BE2C (cell line): ENCODE data around the gene DLX6.

ENCODE experiments used
- DNase-seq: peaks from one replicate; pipeline ENCODE4 v3.0.0-alpha.2; 2020
- H3K27me3 ChIP-seq: fragments of 250-450 bp; sonication (Bioruptor Pico); 2 replicates; pipeline ENCODE4 v1.5.1; 2020; ENCODE audit warnings: mild to moderate bottlenecking
- H3K36me3 ChIP-seq: fragments of 250-450 bp; sonication (Bioruptor Pico); 2 replicates; pipeline ENCODE4 v1.5.1; 2020; ENCODE audit warnings: mild to moderate bottlenecking
- H3K4me1 ChIP-seq: fragments of 250-450 bp; sonication (Bioruptor Pico); 2 replicates; pipeline ENCODE4 v1.5.1; 2020
- H3K4me3 ChIP-seq: 2 replicates; pipeline ENCODE4 v1.5.1; 2011; ENCODE audit warnings: low read depth, low read length
- H3K9me3 ChIP-seq: fragments of 250-450 bp; sonication (Bioruptor Pico); 2 replicates; pipeline ENCODE4 v1.5.1; 2020
- CTCF ChIP-seq: IDR thresholded peaks from 2 replicates; pipeline ENCODE4 v1.5.1; 2012; ENCODE audit warnings: mild to moderate bottlenecking, low read depth, low read length

Gene DLX6

GRCh38 chr7:96986901-96987300 is 18.5 kb upstream of the DLX6 start:
- no peaks in the 10 kb centered on the region for H3K27me3 ChIP-seq
- no peak for TF ChIP-seq CTCF

DNA sequence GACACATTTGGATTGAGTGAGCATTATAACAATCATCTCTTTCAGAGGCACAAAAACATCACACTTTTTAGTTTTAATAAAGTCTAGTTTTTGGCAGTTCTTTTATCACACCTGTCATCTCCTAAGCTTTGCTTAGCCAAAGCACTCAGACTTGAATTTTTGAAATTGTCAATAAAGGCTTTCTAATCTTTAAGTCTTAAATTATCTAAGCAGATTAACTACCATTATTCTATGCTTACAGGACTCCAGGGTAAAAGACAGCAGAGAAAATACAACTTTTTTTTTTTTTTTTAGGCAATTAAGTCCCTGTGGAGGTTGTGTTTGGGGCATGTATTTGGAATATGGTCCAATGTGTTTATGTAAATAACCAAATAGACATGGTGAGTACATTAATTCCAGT is 17.6 kb upstream of the DLX6 start:
- H3K4me1 ChIP-seq = no peaks in the 10 kb centered on the region
- TF ChIP-seq CTCF = no peak
- H3K27me3 ChIP-seq = no peaks in the 10 kb centered on the region
- no peaks in the 10 kb centered on the region for H3K36me3 ChIP-seq
- no peaks in the 10 kb centered on the region for H3K9me3 ChIP-seq
- no peak overlapping the region for H3K4me3 ChIP-seq
- DNase-seq = no peak

More at GRCh38 chr7:96986901-96987300, 18.5 kb upstream of the DLX6 start:
- DNase-seq = no peak
- H3K4me1 ChIP-seq = no peaks in the 10 kb centered on the region
- H3K36me3 ChIP-seq = no peaks in the 10 kb centered on the region
- no peaks in the 10 kb centered on the region for H3K9me3 ChIP-seq
- H3K4me3 ChIP-seq = no peak overlapping the region

DNA sequence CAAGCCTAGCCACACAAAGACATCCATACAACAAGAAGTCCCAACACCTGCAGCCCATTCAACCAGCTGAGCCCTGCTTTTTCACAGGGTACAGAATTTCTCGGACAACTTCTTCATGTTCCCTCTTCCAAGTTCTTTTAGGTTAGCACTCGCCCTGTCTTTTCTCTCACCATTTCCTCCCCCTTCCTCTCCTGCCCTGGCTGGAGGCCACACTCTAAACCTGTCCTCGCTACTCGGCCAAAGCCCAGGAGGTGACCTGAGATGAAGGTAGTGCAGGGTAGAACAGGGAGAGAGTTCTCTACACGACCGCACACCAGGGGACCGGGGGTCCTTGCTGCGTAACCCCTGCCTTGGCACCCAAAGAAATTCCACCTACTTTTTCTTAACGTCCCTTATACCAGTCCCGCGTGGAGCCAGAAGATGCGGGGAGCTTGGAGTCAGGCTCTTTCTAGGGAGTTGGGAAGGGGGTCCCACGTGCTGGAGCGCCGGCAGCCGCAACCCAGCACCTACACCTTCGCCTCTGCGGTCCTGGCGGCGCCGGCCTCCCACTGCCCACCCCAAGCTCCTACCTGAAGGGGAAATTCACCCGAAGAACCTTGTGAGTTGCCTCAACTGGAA is 16.0 kb upstream of the DLX6 start:
- Histone ChIP-seq H3K4me3 (no peak overlapping the region), H3K27me3 (no peaks in the 10 kb centered on the region), H3K4me1 (no peaks in the 10 kb centered on the region), H3K9me3 (no peaks in the 10 kb centered on the region), H3K36me3 (no peaks in the 10 kb centered on the region)
- TF ChIP-seq CTCF = no peak
- DNase-seq = no peak

- TF ChIP-seq CTCF = no peak
Observed at GRCh38 chr7:96989859-96990317, 15.5 kb upstream of the DLX6 start.

DNA sequence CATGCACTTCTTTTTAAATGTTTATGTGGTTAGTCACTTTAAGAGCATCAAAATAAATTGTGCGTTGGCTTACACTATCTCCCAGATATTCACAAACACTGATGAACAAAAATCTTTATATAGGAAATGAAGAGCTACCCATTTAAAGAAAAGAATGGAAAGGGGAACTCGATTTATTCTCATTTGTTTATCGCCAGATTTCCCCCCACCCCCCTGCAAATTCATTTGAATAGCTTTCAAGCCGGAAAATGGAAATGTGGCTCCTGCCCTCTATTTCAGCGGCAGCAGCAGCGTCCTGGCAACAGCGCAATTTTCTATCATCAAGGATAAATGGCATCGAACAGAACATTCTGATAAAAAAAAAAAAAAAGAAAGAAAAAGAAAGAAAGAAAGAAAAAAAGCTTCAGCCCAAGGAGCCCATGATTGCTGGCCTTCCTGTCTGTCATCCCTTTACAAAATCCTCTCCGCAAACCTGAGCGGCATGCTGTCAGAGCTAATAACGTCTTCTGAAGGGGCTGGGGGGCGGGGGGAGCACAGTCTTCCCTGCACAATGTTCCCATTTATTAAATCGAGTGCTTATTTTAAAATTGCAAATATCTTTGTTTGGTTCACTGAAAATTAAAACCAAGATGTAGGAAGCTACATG is 13.7 kb upstream of the DLX6 start:
- Histone ChIP-seq H3K9me3 (no peaks in the 10 kb centered on the region), H3K4me3 (no peak overlapping the region), H3K4me1 (no peaks in the 10 kb centered on the region), H3K27me3 (no peaks in the 10 kb centered on the region), H3K36me3 (no peaks in the 10 kb centered on the region)
- no peak for TF ChIP-seq CTCF
- DNase-seq = no peak

More at GRCh38 chr7:96989859-96990317, 15.5 kb upstream of the DLX6 start:
- H3K4me3 ChIP-seq = no peak overlapping the region
- no peaks in the 10 kb centered on the region for H3K36me3 ChIP-seq
- DNase-seq = no peak
- H3K4me1 ChIP-seq = no peaks in the 10 kb centered on the region
- no peaks in the 10 kb centered on the region for H3K9me3 ChIP-seq
- no peaks in the 10 kb centered on the region for H3K27me3 ChIP-seq

GRCh38 chr7:96992192-96993005 is 13.0 kb upstream of the DLX6 start:
- Histone ChIP-seq H3K27me3 (no peaks in the 10 kb centered on the region), H3K4me1 (no peaks in the 10 kb centered on the region), H3K36me3 (no peaks in the 10 kb centered on the region), H3K4me3 (no peak overlapping the region), H3K9me3 (no peaks in the 10 kb centered on the region)
- TF ChIP-seq CTCF = no peak
- DNase-seq = no peak
